Measurements from ENCODE around the gene TMOD3. TPM values are rescaled to one million over a fixed set of nuclear protein-coding genes. Genes with fewer than 3 reads are reported as not detected.

Gene TMOD3
- total and polyA plus RNA-seq, 2 donors (not counting 3 experiments of a cell fraction or from before 2014, with no cell fraction given) = 10.4 to 64.3 TPM

DNA sequence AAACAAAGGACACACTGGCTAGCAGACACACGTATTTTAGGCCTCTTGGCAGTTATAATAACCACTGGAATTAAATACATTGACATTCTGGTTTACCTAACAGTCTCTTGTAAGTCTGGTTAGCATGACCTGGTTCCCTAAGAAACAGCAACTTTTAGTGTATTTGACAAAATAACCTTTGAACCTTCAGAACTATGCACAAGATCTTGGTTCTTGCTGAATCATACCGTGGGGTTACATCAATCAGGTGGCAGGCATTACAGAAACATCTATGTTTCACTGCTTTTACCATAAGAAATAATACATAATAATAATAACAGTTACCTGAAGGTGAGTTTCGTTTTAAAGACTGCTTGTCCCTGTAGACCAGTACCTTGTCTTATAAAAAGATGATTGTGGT lies 123.4 kb downstream of the TMOD3 start:
- dilution Hi-C loops (cut with MboI; ENCODE audit: extremely low pct_ligation_motif_present, low sequenced_read_pairs) (no loop called here), intact Hi-C loops (cut with micrococcal nuclease) (no loop called here)
- Histone ChIP-seq H3K4me2 (ENCODE audit: insufficient read depth, low read length) (no peak overlapping the region), H2AFZ (ENCODE audit: low read depth, low read length) (no peak overlapping the region), H3K27ac (ENCODE audit: insufficient read depth, low read depth, low read length) (no peak overlapping the region), H3K4me3 (replicated peaks in 1 of 3; ENCODE audit: insufficient read depth in 1 of 3, low read depth in 1 of 3, low read length in 3 of 3) (no peak overlapping the region), H3K36me3 (ENCODE audit: control insufficient read depth in 2 of 2, extremely low read depth in 1 of 2, insufficient read depth in 2 of 2, low read length in 2 of 2) (peaks cover 27 to 34% of the 10 kb centered on the region in 2 experiments), H3K4me1 (ENCODE audit: control insufficient read depth, extremely low read depth, insufficient read depth, low read length) (no peaks in the 10 kb centered on the region), H3K9ac (replicated peaks; ENCODE audit: extremely low read depth, insufficient read depth, low read length) (no peak overlapping the region), H3K9me3 (replicated peaks; ENCODE audit: control insufficient read depth, insufficient read depth, low read length) (no peaks in the 10 kb centered on the region), H4K20me1 (replicated peaks; ENCODE audit: control insufficient read depth, extremely low read depth, insufficient read depth, low read length) (no peaks in the 10 kb centered on the region), H3K9me1 (replicated peaks; ENCODE audit: control insufficient read depth, extremely low read depth, insufficient read depth, low read length) (no peaks in the 10 kb centered on the region), H3K79me2 (ENCODE audit: control insufficient read depth, insufficient read depth, low read length) (no peaks in the 10 kb centered on the region), H3K27me3 (ENCODE audit: control insufficient read depth in 2 of 2, insufficient read depth in 2 of 2, low read length in 2 of 2) (no peaks in the 10 kb centered on the region)
- BruUV-seq (replicated peaks) = no TSS peak
- no peak for DNase-seq (ENCODE audit: low read depth, low spot score)
- TF ChIP-seq GATA2 (IDR thresholded peaks at IDR 0.05; ENCODE audit: insufficient read depth, insufficient read length, low read depth, low read length) = no peak
- TF ChIP-seq, protein P1, sequence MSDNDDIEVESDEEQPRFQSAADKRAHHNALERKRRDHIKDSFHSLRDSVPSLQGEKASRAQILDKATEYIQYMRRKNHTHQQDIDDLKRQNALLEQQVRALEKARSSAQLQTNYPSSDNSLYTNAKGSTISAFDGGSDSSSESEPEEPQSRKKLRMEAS (IDR thresholded peaks at IDR 0.05; ENCODE audit: insufficient read depth, insufficient read length) = no peak
- no peak for TF ChIP-seq MYC (IDR thresholded peaks at IDR 0.05; ENCODE audit: low read depth, low read length)
- TF ChIP-seq FOS (IDR thresholded peaks at IDR 0.05; ENCODE audit: borderline replicate concordance, insufficient read depth, low read length) = no peak
- FAIRE-seq = no peak
- ChIA-PET CTCF (no interaction called here), POLR2A (no interaction called here)

DNA sequence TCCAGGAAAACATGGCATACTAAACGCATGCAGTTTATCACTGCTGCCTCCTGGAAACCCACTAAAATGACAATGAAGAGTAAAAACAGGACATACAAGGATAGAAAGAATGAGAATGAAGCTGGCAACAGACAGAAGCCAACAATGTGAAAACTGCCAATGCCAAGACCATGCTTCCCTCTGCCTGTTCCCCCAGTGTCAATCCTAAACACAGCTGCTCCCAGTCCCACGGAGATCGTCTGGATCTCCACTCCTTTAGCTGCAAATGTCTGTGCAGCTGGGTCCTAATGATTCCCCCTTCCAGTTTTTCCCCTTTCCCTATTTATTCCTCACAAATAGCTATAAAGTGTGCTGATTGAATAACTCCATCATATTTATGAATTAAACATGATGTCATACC lies 126.1 kb downstream of the TMOD3 start:
- intact Hi-C loops (cut with micrococcal nuclease) = no loop called here

More for the DNA sequence above, 126.1 kb downstream of the TMOD3 start:
- Histone ChIP-seq H3K9ac (replicated peaks; ENCODE audit: extremely low read depth, insufficient read depth, low read length) (no peak overlapping the region), H3K4me3 (replicated peaks in 1 of 3; ENCODE audit: insufficient read depth in 1 of 3, low read depth in 1 of 3, low read length in 3 of 3) (no peak overlapping the region), H3K36me3 (ENCODE audit: control insufficient read depth in 2 of 2, extremely low read depth in 1 of 2, insufficient read depth in 2 of 2, low read length in 2 of 2) (peaks cover 15 to 31% of the 10 kb centered on the region in 2 experiments), H3K27ac (ENCODE audit: insufficient read depth, low read depth, low read length) (no peak overlapping the region), H3K27me3 (ENCODE audit: control insufficient read depth in 2 of 2, insufficient read depth in 2 of 2, low read length in 2 of 2) (no peaks in the 10 kb centered on the region), H3K4me1 (ENCODE audit: control insufficient read depth, extremely low read depth, insufficient read depth, low read length) (peaks cover 7% of the 10 kb centered on the region), H3K79me2 (ENCODE audit: control insufficient read depth, insufficient read depth, low read length) (no peaks in the 10 kb centered on the region), H3K4me2 (ENCODE audit: insufficient read depth, low read length) (no peak overlapping the region), H4K20me1 (replicated peaks; ENCODE audit: control insufficient read depth, extremely low read depth, insufficient read depth, low read length) (no peaks in the 10 kb centered on the region), H3K9me1 (replicated peaks; ENCODE audit: control insufficient read depth, extremely low read depth, insufficient read depth, low read length) (no peaks in the 10 kb centered on the region), H2AFZ (ENCODE audit: low read depth, low read length) (no peak overlapping the region), H3K9me3 (replicated peaks; ENCODE audit: control insufficient read depth, insufficient read depth, low read length) (no peaks in the 10 kb centered on the region)
- no TSS peak for BruUV-seq (replicated peaks)
- CTCF ChIA-PET = interaction anchor here (0.7 to 1.6 kb wide), 2 partner anchors 272 to 927 kb away, joined by 3 to 5 read pairs; no protein-coding TSS in a partner anchor
- DNase-seq (ENCODE audit: low read depth, low spot score) (no peak), FAIRE-seq (no peak)
- POLR2A ChIA-PET = interaction anchor here (0.6 kb wide), 1 partner anchor 401 kb away, joined by 3 read pairs; no protein-coding TSS in a partner anchor
- dilution Hi-C loops (cut with MboI; ENCODE audit: extremely low pct_ligation_motif_present, low sequenced_read_pairs) = no loop called here
- no peak for TF ChIP-seq EZH2 (IDR thresholded peaks at IDR 0.05; ENCODE audit: borderline replicate concordance, low read depth, low read length, severe bottlenecking)
- TF ChIP-seq, protein P1 (IDR thresholded peaks at IDR 0.05; ENCODE audit: insufficient read depth, insufficient read length) = no peak
- TF ChIP-seq, protein P2, sequence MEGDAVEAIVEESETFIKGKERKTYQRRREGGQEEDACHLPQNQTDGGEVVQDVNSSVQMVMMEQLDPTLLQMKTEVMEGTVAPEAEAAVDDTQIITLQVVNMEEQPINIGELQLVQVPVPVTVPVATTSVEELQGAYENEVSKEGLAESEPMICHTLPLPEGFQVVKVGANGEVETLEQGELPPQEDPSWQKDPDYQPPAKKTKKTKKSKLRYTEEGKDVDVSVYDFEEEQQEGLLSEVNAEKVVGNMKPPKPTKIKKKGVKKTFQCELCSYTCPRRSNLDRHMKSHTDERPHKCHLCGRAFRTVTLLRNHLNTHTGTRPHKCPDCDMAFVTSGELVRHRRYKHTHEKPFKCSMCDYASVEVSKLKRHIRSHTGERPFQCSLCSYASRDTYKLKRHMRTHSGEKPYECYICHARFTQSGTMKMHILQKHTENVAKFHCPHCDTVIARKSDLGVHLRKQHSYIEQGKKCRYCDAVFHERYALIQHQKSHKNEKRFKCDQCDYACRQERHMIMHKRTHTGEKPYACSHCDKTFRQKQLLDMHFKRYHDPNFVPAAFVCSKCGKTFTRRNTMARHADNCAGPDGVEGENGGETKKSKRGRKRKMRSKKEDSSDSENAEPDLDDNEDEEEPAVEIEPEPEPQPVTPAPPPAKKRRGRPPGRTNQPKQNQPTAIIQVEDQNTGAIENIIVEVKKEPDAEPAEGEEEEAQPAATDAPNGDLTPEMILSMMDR (IDR thresholded peaks at IDR 0.05; ENCODE audit: extremely low read depth in 1 of 2, insufficient read depth in 1 of 2, low read depth in 1 of 2, low read length in 2 of 2) = no peak
- no peak for TF ChIP-seq MYC (IDR thresholded peaks at IDR 0.05; ENCODE audit: low read depth, low read length)
- TF ChIP-seq JUN (IDR thresholded peaks at IDR 0.05; ENCODE audit: borderline replicate concordance, insufficient read depth, insufficient read length, low read depth) = no peak
- no peak for TF ChIP-seq GATA2 (IDR thresholded peaks at IDR 0.05; ENCODE audit: insufficient read depth, insufficient read length, low read depth, low read length)
- no peak for TF ChIP-seq POLR2AphosphoS5 (IDR thresholded peaks at IDR 0.05; ENCODE audit: insufficient read depth, low read depth, low read length)
- no peak for TF ChIP-seq POLR2A (IDR thresholded peaks at IDR 0.05; ENCODE audit: low read depth, low read length)
- no peak for TF ChIP-seq FOS (IDR thresholded peaks at IDR 0.05; ENCODE audit: borderline replicate concordance, insufficient read depth, low read length)
